IMR-90 (cell line): ENCODE results near the gene ZNF365. TPM values are rescaled to one million over a fixed set of nuclear protein-coding genes. Genes with fewer than 3 reads are reported as not detected.

Experiments used
- ATAC-seq: fragments of 200-7000 bp; cut with Tn5 transposase; 2 replicates; pipeline ENCODE4 v1.9.1; 2020; ENCODE audit warnings: low read depth, mild to moderate bottlenecking, moderate library complexity
- BruUV-seq: library from RNA; stranded (reverse); fragments of 400-500 nt; replicated peaks from 2 replicates; lab custom pipeline; 2021; lab: Mats Ljungman, UMichigan
- CTCF ChIA-PET: fragments of 300-600 bp; formaldehyde crosslinking; extraction: SDS; loops from one replicate; lab custom pipeline; 2021; ENCODE audit warnings: antibody characterized with exemption; lab: Yijun Ruan, JAX
- POLR2A ChIA-PET: fragments of 300-600 bp; sonication (Branson Sonifier 250); formaldehyde crosslinking; loops from one replicate; lab custom pipeline; 2022; ENCODE audit warnings: antibody characterized with exemption; ENCODE audit not compliant: unreplicated experiment; lab: Charles Lee
- DNase-seq: peaks from one replicate; pipeline ENCODE4 v3.0.0; 2013
- H2AFZ ChIP-seq: replicated peaks from 2 replicates; pipeline ENCODE3; 2013; ENCODE audit warnings: low read length, mild to moderate bottlenecking; ENCODE audit not compliant: poor library complexity
- H2AK5ac ChIP-seq: 2 replicates; pipeline ENCODE4 v1.6.1; 2013; ENCODE audit warnings: low read depth, low read length, inconsistent platforms
- H2AK9ac ChIP-seq: replicated peaks from 2 replicates; pipeline ENCODE3; 2013; ENCODE audit warnings: mild to moderate bottlenecking, low read depth, low read length, moderate library complexity; ENCODE audit not compliant: poor library complexity
- H2BK120ac ChIP-seq: 2 replicates; pipeline ENCODE4 v1.6.1; 2013; ENCODE audit warnings: low read depth, low read length, inconsistent platforms
- H2BK15ac ChIP-seq: 3 replicates; pipeline ENCODE4 v1.6.1; 2013; ENCODE audit warnings: low read depth, low read length, inconsistent platforms
- H2BK20ac ChIP-seq: 2 replicates; pipeline ENCODE4 v1.6.1; 2013; ENCODE audit warnings: low read depth, mild to moderate bottlenecking, inconsistent platforms, low read length, moderate library complexity
- H2BK5ac ChIP-seq: 2 replicates; pipeline ENCODE4 v1.6.1; 2013; ENCODE audit warnings: mild to moderate bottlenecking, low read depth, low read length, inconsistent platforms; ENCODE audit not compliant: poor library complexity, severe bottlenecking
- H3K14ac ChIP-seq: replicated peaks from 2 replicates; pipeline ENCODE4 v1.6.1; 2013; ENCODE audit warnings: low read depth, low read length, inconsistent platforms
- H3K18ac ChIP-seq: 2 replicates; pipeline ENCODE4 v1.6.1; 2013; ENCODE audit warnings: low read depth, low read length, control low read depth
- H3K23ac ChIP-seq: 2 replicates; pipeline ENCODE4 v1.6.1; 2013; ENCODE audit warnings: low read depth, low read length, inconsistent platforms
- H3K27ac ChIP-seq: 2 replicates; pipeline ENCODE4 v1.5.1; 2013; ENCODE audit warnings: mild to moderate bottlenecking, control low read depth, low read length; ENCODE audit not compliant: insufficient read depth
- H3K27me3 ChIP-seq: 2 replicates; pipeline ENCODE4 v1.6.1; 2013; ENCODE audit warnings: low read length; ENCODE audit not compliant: control insufficient read depth, insufficient read depth
- H3K36me3 ChIP-seq: 2 replicates; pipeline ENCODE4 v1.6.1; 2013; ENCODE audit warnings: low read length, mixed read lengths; ENCODE audit not compliant: control insufficient read depth, insufficient read depth
- H3K4ac ChIP-seq: 2 replicates; pipeline ENCODE4 v1.6.1; 2013; ENCODE audit warnings: low read depth, low read length, inconsistent platforms
- H3K4me1 ChIP-seq: 2 replicates; pipeline ENCODE4 v1.6.1; 2013; ENCODE audit warnings: low read length, mixed read lengths; ENCODE audit not compliant: control insufficient read depth, insufficient read depth
- H3K4me2 ChIP-seq: 2 replicates; pipeline ENCODE4 v1.6.1; 2013; ENCODE audit warnings: low read depth, mild to moderate bottlenecking, control low read depth, low read length, moderate library complexity
- H3K4me3 ChIP-seq: 2 replicates; pipeline ENCODE4 v1.5.1; 2013; ENCODE audit warnings: low read depth, mild to moderate bottlenecking, control low read depth, low read length, moderate library complexity; ENCODE audit not compliant: insufficient read depth
- H3K56ac ChIP-seq: 2 replicates; pipeline ENCODE4 v1.6.1; 2013; ENCODE audit warnings: low read length, inconsistent platforms; ENCODE audit not compliant: insufficient read depth; ENCODE audit errors: extremely low read depth
- H3K79me1 ChIP-seq, 2 experiments: 2 replicates each; pipeline ENCODE4 v1.6.1; 2013; ENCODE audit warnings: low read length in 2 of 2, inconsistent platforms in 1 of 2, low read depth in 1 of 2
- H3K9ac ChIP-seq: 2 replicates; pipeline ENCODE4 v1.6.1; 2013; ENCODE audit warnings: low read depth, low read length, control low read depth
- H3K9me1 ChIP-seq: 2 replicates; pipeline ENCODE4 v1.6.1; 2013; ENCODE audit warnings: low read length, inconsistent platforms; ENCODE audit not compliant: insufficient read depth
- H3K9me3 ChIP-seq: 2 replicates; pipeline ENCODE4 v1.6.1; 2013; ENCODE audit warnings: low read length; ENCODE audit not compliant: control insufficient read depth, insufficient read depth
- H4K20me1 ChIP-seq: 2 replicates; pipeline ENCODE4 v1.6.1; 2013; ENCODE audit warnings: low read length, inconsistent platforms; ENCODE audit not compliant: insufficient read depth
- H4K5ac ChIP-seq: 2 replicates; pipeline ENCODE4 v1.6.1; 2013; ENCODE audit warnings: mild to moderate bottlenecking, low read depth, low read length, control low read depth
- H4K8ac ChIP-seq, 2 experiments: 2 replicates each; pipeline ENCODE4 v1.6.1; 2013; ENCODE audit warnings: low read depth in 2 of 2, low read length in 2 of 2, control low read depth in 1 of 2, inconsistent platforms in 1 of 2
- H4K91ac ChIP-seq: 2 replicates; pipeline ENCODE4 v1.6.1; 2013; ENCODE audit warnings: low read depth, low read length, inconsistent platforms; ENCODE audit not compliant: insufficient read depth
- BHLHE40 ChIP-seq: fragments of 150-350 bp; IDR thresholded peaks from 2 replicates; pipeline ENCODE4 v1.6.1; 2016; ENCODE audit warnings: mild to moderate bottlenecking, low read depth, low read length
- CEBPB ChIP-seq: IDR thresholded peaks from 2 replicates; pipeline ENCODE4 v1.6.1; 2012; ENCODE audit warnings: low read depth, low read length, improper control_type of control experiment
- CHD1 ChIP-seq: IDR thresholded peaks from 2 replicates; pipeline ENCODE4 v1.6.1; 2012; ENCODE audit warnings: low read depth, low read length, improper control_type of control experiment
- ELK1 ChIP-seq: fragments of 150-350 bp; IDR thresholded peaks from 2 replicates; pipeline ENCODE4 v1.6.1; 2016; ENCODE audit warnings: low read depth, mild to moderate bottlenecking, low read length, moderate library complexity, borderline replicate concordance
- MAZ ChIP-seq: IDR thresholded peaks from 2 replicates; pipeline ENCODE4 v1.6.1; 2012; ENCODE audit warnings: low read depth, mild to moderate bottlenecking, low read length, improper control_type of control experiment, moderate library complexity, borderline replicate concordance
- POLR2A ChIP-seq: IDR thresholded peaks from 2 replicates; pipeline ENCODE4 v1.6.1; 2012; ENCODE audit warnings: mild to moderate bottlenecking, low read depth, low read length
- RCOR1 ChIP-seq: IDR thresholded peaks from 2 replicates; pipeline ENCODE4 v1.6.1; 2012; ENCODE audit warnings: mild to moderate bottlenecking, low read length, improper control_type of control experiment; ENCODE audit not compliant: insufficient replicate concordance
- RFX5 ChIP-seq: IDR thresholded peaks from 2 replicates; pipeline ENCODE4 v1.8.0; 2012; ENCODE audit warnings: low read depth, mild to moderate bottlenecking, low read length, moderate library complexity
- WGBS, 2 experiments: methylation state at CpG; one replicate each; pipeline versions ENCODE4 v1.1.5 to v1.1.7; 2013; ENCODE audit warnings: missing lambda C conversion rate in 2 of 2; ENCODE audit not compliant: insufficient read length in 1 of 2; ENCODE audit errors: extremely low coverage in 2 of 2; 5-methylcytosine and 5-hydroxymethylcytosine counted together
- dilution Hi-C: fragments of 300-500 bp; cut with HindIII; formaldehyde crosslinking; loops from one replicate; pipeline ENCODE4 v1.14.3; 2018; ENCODE audit warnings: low sequenced_read_pairs; ENCODE audit not compliant: unreplicated experiment
- in situ Hi-C: fragments of 300-500 bp; cut with MboI; formaldehyde crosslinking; loops from 3 replicates; pipeline ENCODE4 v1.14.3; 2019; ENCODE audit warnings: low sequenced_read_pairs, inconsistent platforms, mixed read lengths
- intact Hi-C: fragments of 100-400 bp; cut with micrococcal nuclease; formaldehyde crosslinking; loops from 2 replicates; pipeline ENCODE4 v1.10.0; 2022
- polyA plus RNA-seq, 3 experiments: library from polyadenylated mRNA; depleted of rRNA; stranded (reverse); fragments of >200 nt; gene quantifications; 2 replicates each; pipeline ENCODE4 v1.2.3, GENCODE V29; 2012; ENCODE audit warnings: low replicate concordance in 1 of 3
- total RNA-seq: library from RNA; depleted of rRNA; stranded (reverse); fragments of >200 nt; gene quantifications from 2 replicates; pipeline ENCODE4 v1.2.3, GENCODE V29; 2012
- TF ChIP-seq, protein P1 (sequence below): fragments of 150-350 bp; IDR thresholded peaks from 2 replicates; pipeline ENCODE4 v1.6.1; 2017; ENCODE audit warnings: mild to moderate bottlenecking, antibody characterized with exemption, low read length, low read depth

The ZNF365 gene
- total and polyA plus RNA-seq, 2 of the 4 experiments (the other 2 are of a cell fraction), result 1.2 to 3.2 TPM

DNA sequence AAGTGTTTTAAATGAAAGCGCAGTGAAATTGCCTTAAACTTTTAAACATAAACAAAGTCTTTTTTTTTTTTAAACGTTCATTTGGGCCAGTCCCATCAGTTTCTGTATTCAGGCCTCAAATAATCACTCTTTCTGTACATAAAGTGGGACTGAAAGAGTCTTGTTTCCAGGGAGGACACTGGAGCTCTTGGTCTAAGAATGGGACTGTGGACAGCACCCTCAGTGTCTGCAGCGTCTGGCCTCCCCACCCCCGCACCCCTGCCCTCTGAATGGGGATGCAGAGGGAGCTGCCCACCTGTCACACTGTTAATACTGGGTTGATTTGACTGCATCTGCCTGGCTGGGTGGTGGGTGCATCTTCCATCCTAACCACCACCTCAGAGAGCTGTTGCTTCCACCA, 5.2 kb downstream of the ZNF365 start:
- intact Hi-C loops (no loop called here), dilution Hi-C loops (no loop called here), in situ Hi-C loops (no loop called here)
- no peak overlapping the region for H2BK20ac ChIP-seq
- no peaks in the 10 kb centered on the region; the same call in 1 of the 2 replicates for H4K20me1 ChIP-seq
- no peak overlapping the region for H4K91ac ChIP-seq
- no peak overlapping the region for H3K27ac ChIP-seq
- H3K9me1 ChIP-seq, result no peaks in the 10 kb centered on the region; the same call in 1 of the 2 replicates
- POLR2A ChIA-PET, result no interaction called here
- no peak overlapping the region for H3K14ac ChIP-seq
- no peak overlapping the region for H3K9ac ChIP-seq
- H3K79me1 ChIP-seq, result no peaks in the 10 kb centered on the region; a peak in 1 of 4 replicates
- no peaks in the 10 kb centered on the region for H3K9me3 ChIP-seq
- DNase-seq (no peak), ATAC-seq (no peak)
- TF ChIP-seq BHLHE40 (no peak), RCOR1 (no peak), ELK1 (no peak), CHD1 (no peak), MAZ (no peak), POLR2A (no peak), RFX5 (no peak), CEBPB (no peak)
- TF ChIP-seq, protein P1, sequence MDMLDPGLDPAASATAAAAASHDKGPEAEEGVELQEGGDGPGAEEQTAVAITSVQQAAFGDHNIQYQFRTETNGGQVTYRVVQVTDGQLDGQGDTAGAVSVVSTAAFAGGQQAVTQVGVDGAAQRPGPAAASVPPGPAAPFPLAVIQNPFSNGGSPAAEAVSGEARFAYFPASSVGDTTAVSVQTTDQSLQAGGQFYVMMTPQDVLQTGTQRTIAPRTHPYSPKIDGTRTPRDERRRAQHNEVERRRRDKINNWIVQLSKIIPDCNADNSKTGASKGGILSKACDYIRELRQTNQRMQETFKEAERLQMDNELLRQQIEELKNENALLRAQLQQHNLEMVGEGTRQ, result no peak
- H2AK5ac ChIP-seq, result no peak overlapping the region
- peaks cover 5% of the 10 kb centered on the region for H3K4me1 ChIP-seq
- H2BK5ac ChIP-seq, result no peak overlapping the region
- peak overlapping the region; percentile 17 for H2AFZ ChIP-seq
- H3K36me3 ChIP-seq, result no peaks in the 10 kb centered on the region
- no peak overlapping the region for H3K4me2 ChIP-seq
- H3K23ac ChIP-seq, result no peak overlapping the region
- CTCF ChIA-PET, result interaction anchor here (0.7 kb wide), 1 partner anchor 472 kb away, joined by 3 read pairs; no protein-coding TSS in a partner anchor
- no peaks in the 10 kb centered on the region for H3K27me3 ChIP-seq
- no TSS peak for BruUV-seq
- no CpG with 5 or more reads among the region's 4 CpGs for WGBS, 2 experiments
- no peak overlapping the region for H2AK9ac ChIP-seq
- H2BK15ac ChIP-seq, result no peak overlapping the region; the same call in 2 of the 3 replicates
- 0 out of 2 replicates have a peak overlapping the region, but pooled peaks have one; percentile 7 for H3K4ac ChIP-seq
- H3K18ac ChIP-seq, result no peak overlapping the region; the same call in 1 of the 2 replicates
- no peak overlapping the region for H4K8ac ChIP-seq
- H3K56ac ChIP-seq, result no peak overlapping the region
- H3K4me3 ChIP-seq, result no peak overlapping the region
- no peak overlapping the region for H4K5ac ChIP-seq
- no peak overlapping the region for H2BK120ac ChIP-seq
